ENCODE measurements around the gene DAPK3. TPM values are rescaled to one million over a fixed set of nuclear protein-coding genes. Genes with fewer than 3 reads are reported as not detected.

Gene DAPK3
- 94.4 and 155 TPM in 2 replicates for total RNA-seq (ENCODE audit: low replicate concordance)

DNA sequence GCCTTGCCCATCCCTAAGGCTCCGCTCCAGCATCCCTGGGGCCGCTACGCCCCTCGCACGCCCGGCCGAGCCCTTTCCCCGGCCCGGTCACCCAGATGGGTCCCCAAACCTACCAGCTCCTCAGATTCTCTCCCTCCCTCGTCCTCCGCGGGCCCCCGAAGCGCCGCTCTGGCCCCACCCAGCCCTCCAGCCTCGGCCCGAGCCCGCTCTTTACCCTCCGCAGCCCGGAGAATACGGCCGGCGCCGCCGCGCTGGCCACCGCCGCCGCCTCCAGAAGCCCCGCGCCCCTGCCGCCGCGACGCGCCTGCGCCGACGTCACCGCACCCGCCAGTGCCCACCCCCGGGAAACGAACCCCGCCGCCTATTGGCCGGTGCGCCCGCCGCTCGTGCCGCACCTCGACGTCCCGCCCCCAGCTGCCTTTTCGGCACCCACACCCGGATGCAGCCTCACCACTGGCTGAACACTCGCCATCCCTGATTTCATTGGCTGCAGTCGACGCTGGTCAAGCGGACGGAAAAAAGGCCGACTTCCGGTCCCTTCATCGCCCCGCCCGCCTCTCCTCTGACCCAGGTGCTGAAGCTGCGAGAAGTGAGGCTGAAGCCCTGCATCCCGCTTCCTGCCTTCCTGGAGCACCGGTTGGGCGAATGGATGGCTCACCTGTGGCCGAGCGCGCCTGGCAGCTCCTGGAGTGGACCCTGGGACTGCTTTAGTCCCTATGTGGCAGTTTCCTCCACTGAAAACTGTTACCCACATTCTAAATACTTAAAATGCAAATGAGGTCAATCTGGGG lies at the start of gene DAPK3:
TSS of gene DAPK3 (minus strand) at position 292 of the 791 bp plus-strand sequence. CDS start 1,364 bp downstream, outside the sequence.

DNA sequence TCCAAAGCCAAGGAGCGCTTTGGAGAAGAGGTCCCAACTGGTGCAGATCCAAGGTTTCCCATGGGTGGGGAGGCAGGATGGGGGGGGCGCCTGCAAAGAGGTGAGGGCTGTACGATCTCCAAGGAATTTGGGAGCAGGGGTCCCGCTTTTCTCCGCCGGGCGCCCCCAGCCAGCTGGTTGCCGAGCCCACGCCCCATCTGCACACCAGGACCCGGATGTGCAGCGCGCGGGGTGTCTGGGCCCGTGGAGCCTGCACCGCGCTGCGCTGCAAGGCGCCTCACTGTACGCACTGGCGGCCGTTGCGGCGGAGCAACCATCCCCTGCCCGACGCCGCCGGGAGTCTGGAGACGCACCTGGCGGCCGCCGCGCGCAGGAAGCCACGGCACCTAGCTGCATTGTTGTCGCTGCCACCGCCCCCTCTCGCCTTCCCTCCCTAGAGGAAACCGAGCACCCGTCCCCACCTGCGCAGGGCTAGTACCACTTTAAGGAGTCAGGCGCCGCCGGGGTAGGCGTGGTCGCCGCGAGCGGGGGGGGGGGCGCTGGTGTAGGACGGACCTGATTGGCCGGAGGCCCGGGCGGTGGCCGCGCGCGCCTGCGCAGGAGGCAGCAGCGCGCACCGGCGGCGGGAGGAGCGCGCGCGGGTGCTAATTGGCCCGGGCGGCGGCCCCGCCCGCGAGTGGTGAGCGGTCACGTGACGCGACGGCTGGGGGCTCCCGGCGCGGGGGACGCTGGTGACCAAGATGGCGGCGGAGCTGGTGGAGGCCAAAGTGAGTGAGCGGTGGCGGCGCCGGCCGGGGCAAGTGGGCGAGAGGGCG lies 36.3 kb upstream of the DAPK3 start, which contains the start of gene PIAS4:
TSS of gene PIAS4 (plus strand) at position 716 of the 815 bp plus-strand sequence. CDS start at position 741, 25 bp downstream.

DNA sequence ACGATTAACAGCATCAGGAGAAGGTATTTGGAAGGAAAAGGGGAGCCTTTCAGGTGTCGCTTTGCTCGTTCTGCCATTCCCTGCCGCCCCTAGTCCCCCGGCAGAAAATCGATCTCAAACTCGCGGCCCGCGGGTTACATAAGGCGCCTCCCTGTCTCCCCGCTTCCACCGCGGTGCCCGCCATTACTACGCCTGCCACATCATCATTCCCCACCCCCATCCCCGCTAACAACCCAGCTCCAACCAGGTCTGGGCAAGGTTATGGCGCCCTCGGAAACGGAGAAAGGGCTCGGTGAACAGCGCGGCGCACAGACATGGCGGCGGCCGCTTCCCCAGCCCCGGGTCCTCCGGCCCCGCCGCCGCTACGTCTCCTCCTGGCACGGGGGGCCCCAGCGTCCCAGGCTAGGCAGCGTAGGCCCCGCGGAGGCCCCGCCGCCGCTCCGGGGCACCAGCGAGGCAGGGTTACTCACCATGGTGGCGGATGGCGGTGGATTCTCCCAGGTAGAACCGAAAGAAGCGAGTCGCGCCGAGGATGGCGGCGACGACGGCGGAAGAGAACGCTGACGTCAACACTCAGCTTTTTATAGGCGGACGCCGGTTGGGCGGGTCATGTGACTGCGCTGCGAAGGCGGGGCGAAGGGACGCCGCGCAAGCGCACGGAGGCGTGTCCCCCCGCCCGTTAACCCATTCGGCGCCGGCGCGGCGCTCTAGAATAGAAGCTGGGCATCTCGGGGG lies 14.2 kb upstream of the DAPK3 start, which contains the start of gene EEF2:
TSS of gene EEF2 (minus strand) at position 556 of the 735 bp plus-strand sequence. CDS start at position 473, 83 bp downstream.

DNA sequence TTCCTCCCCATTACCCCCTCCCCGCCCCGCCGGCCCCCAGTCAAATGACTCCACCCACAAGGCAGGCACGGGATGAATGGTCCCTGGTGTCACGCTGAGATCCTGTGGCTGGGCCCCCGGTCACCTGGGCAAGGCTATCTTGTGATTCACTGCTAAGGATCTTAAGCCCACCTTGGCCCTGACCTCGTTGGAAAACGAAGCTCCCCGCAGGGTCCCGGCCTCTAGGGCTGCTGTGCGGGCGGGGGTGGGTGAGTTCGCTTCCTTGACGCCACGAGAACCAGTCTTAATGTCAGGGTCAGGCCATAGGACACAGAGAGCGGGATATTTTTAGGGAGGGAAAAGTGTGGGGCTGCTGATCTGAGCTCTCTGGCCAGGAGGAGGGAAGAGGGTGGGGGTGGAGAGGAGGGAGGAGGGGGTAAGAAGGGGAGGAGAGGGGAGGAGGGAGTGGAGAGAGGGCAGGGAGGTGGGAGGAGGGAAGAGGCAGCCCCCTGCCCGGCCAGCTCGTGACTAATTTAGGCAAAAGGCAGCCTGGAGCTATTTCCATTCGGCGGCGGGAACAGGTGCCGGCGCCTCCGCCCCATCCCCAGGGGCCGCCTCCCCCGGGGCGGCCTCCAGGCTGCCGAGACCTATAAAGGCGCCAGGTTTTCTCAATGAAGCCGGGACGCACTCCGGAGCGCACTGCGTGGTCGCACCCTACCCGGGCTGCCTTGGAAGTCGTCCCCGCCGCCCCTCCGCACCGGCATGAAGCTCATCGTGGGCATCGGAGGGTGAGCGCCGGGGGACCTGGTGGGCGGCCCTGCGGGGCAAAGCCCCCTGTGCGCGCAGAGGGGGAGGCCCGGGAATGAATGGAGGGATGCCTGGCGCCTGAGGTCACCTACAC lies 37.7 kb downstream of the DAPK3 start, which contains the start of gene NMRK2:
TSS of gene NMRK2 (plus strand) at position 139 of the 880 bp plus-strand sequence. CDS start at position 742, 603 bp downstream.

Other genes starting within 250 kb of the DAPK3 start
- 9.4 and 14.6 TPM in 2 replicates for gene APBA3, start 209.4 kb downstream of the DAPK3 start, total RNA-seq (ENCODE audit: low replicate concordance)
- gene MRPL54, start 208.4 kb downstream of the DAPK3 start, total RNA-seq (ENCODE audit: low replicate concordance) = 11.2 and 41.4 TPM in 2 replicates
- not detected in 2 replicates for gene RAX2, start 198.9 kb downstream of the DAPK3 start, total RNA-seq (ENCODE audit: low replicate concordance)
- 0.70 TPM in 1 of 2 replicates, not detected in the other for gene MATK, start 184.7 kb downstream of the DAPK3 start, total RNA-seq (ENCODE audit: low replicate concordance)
- not detected in 2 replicates for gene ZFR2, start 102.1 kb downstream of the DAPK3 start, total RNA-seq (ENCODE audit: low replicate concordance)
- not detected in 2 replicates for gene ATCAY, start 90.4 kb downstream of the DAPK3 start, total RNA-seq (ENCODE audit: low replicate concordance)
- gene NMRK2, start 38.0 kb downstream of the DAPK3 start, total RNA-seq (ENCODE audit: low replicate concordance) = not detected in 2 replicates
- 3,373 and 6,268 TPM in 2 replicates for gene EEF2, start 14.4 kb upstream of the DAPK3 start, total RNA-seq (ENCODE audit: low replicate concordance)
- gene PIAS4, start 36.6 kb upstream of the DAPK3 start, total RNA-seq (ENCODE audit: low replicate concordance) = 3.9 and 18.8 TPM in 2 replicates
- 9.3 and 11.7 TPM in 2 replicates for gene ZBTB7A, start 95.8 kb upstream of the DAPK3 start, total RNA-seq (ENCODE audit: low replicate concordance)
- 117 and 253 TPM in 2 replicates for gene MAP2K2, start 153.0 kb upstream of the DAPK3 start, total RNA-seq (ENCODE audit: low replicate concordance)
- gene CREB3L3, start 182.5 kb upstream of the DAPK3 start, total RNA-seq (ENCODE audit: low replicate concordance) = not detected in 2 replicates
- 11.5 and 16.8 TPM in 2 replicates for gene SIRT6, start 211.5 kb upstream of the DAPK3 start, total RNA-seq (ENCODE audit: low replicate concordance)
- gene ANKRD24, start 211.6 kb upstream of the DAPK3 start, total RNA-seq (ENCODE audit: low replicate concordance) = 0.53 and 2.3 TPM in 2 replicates